Adipocyte (in vitro differentiated cells): ENCODE data around the gene TSNAXIP1.
A peak's percentile ranks its signal among the peaks of the same experiment; 100 is the strongest.

ENCODE experiments used
- DNase-seq: peaks from one replicate; pipeline ENCODE4 v3.0.0-alpha.2; 2015; ENCODE audit warnings: low read depth
- H3K27me3 ChIP-seq: replicated peaks from 2 replicates; pipeline ENCODE4 v1.7.0; 2013; ENCODE audit warnings: mild to moderate bottlenecking, low read length, moderate library complexity; ENCODE audit not compliant: control insufficient read depth, insufficient read depth
- H3K36me3 ChIP-seq: 2 replicates; pipeline ENCODE4 v1.7.0; 2013; ENCODE audit warnings: low read length, mild to moderate bottlenecking, moderate library complexity; ENCODE audit not compliant: control insufficient read depth, insufficient read depth, severe bottlenecking
- H3K4me1 ChIP-seq: 2 replicates; pipeline ENCODE4 v1.7.0; 2013; ENCODE audit warnings: mild to moderate bottlenecking, low read length, moderate library complexity; ENCODE audit not compliant: control insufficient read depth, insufficient read depth
- H3K4me3 ChIP-seq: 2 replicates; pipeline ENCODE4 v1.7.0; 2013; ENCODE audit warnings: mild to moderate bottlenecking, low read length, moderate library complexity
- H3K9ac ChIP-seq: 2 replicates; pipeline ENCODE4 v1.7.0; 2013; ENCODE audit warnings: mild to moderate bottlenecking, low read length, moderate library complexity
- H3K9me3 ChIP-seq: 2 replicates; pipeline ENCODE4 v1.7.0; 2013; ENCODE audit warnings: mild to moderate bottlenecking, low read length, moderate library complexity; ENCODE audit not compliant: control insufficient read depth

Gene TSNAXIP1

GRCh38 chr16:67865318-67865717 lies 58.6 kb downstream of the TSNAXIP1 start:
- H3K27me3 ChIP-seq: no peaks in the 10 kb centered on the region
- peak; percentile 36 for DNase-seq
- H3K4me3 ChIP-seq: no peak overlapping the region
- peaks cover 31% of the 10 kb centered on the region for H3K36me3 ChIP-seq
- H3K4me1 ChIP-seq: peaks cover 53% of the 10 kb centered on the region
- H3K9me3 ChIP-seq: no peaks in the 10 kb centered on the region
- H3K9ac ChIP-seq: no peak overlapping the region

DNA sequence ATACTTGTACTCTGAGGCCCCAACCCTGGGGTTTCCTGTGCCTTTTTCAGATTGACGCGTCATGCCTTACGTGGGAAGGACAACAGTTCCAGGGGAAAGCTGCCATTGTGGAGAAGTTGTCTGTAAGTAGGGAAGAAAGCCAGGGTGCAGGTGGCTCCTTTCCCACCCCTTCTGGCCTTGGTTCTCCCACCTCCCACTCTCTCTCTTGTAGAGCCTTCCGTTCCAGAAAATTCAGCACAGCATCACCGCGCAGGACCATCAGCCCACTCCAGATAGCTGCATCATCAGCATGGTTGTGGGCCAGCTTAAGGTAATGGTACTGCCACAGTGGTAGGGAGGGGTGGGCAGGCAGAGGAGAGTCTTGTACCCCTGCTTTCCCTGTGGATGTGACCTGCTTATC lies 61.6 kb downstream of the TSNAXIP1 start:
- no peak for DNase-seq
- H3K36me3 ChIP-seq: peaks cover 50% of the 10 kb centered on the region
- H3K9ac ChIP-seq: no peak overlapping the region

GRCh38 chr16:67869653-67870052 lies 63.0 kb downstream of the TSNAXIP1 start:
- Histone ChIP-seq H3K4me3 (no peak overlapping the region), H3K27me3 (no peaks in the 10 kb centered on the region), H3K9ac (no peak overlapping the region), H3K36me3 (peaks cover 50% of the 10 kb centered on the region), H3K4me1 (peaks cover 26% of the 10 kb centered on the region), H3K9me3 (no peaks in the 10 kb centered on the region)
- no peak for DNase-seq

More for the DNA sequence above, 61.6 kb downstream of the TSNAXIP1 start:
- H3K9me3 ChIP-seq: no peaks in the 10 kb centered on the region
- peaks cover 27% of the 10 kb centered on the region for H3K4me1 ChIP-seq
- H3K4me3 ChIP-seq: no peak overlapping the region
- no peaks in the 10 kb centered on the region for H3K27me3 ChIP-seq

DNA sequence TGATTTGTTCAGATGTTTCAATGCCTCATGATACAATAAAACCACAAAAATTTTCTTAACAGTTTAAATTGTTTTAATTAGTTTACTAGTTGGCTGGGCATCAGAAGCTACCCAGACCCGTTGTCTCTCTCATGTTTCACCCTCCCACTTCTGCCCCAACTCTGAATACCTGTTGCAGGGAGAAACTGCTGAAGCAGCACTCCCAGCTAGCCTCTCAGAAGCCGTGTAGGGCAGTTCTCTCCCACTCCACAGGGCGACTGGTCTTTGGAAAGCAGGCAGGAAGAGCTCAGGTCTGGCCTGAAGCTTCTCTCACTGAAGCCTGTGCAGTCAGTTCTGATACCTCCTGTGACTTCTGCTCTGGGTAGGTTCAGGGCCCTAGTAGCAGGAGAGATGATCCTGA lies 64.6 kb downstream of the TSNAXIP1 start:
- peaks cover 44% of the 10 kb centered on the region for H3K36me3 ChIP-seq
- DNase-seq: no peak
- H3K4me1 ChIP-seq: peaks cover 21% of the 10 kb centered on the region
- H3K27me3 ChIP-seq: no peaks in the 10 kb centered on the region
- H3K9me3 ChIP-seq: no peaks in the 10 kb centered on the region
- H3K4me3 ChIP-seq: no peak overlapping the region
- H3K9ac ChIP-seq: no peak overlapping the region

GRCh38 chr16:67872131-67872630 lies 65.5 kb downstream of the TSNAXIP1 start:
- H3K27me3 ChIP-seq: no peaks in the 10 kb centered on the region
- no peaks in the 10 kb centered on the region for H3K9me3 ChIP-seq
- H3K36me3 ChIP-seq: peaks cover 48% of the 10 kb centered on the region
- peaks cover 21% of the 10 kb centered on the region for H3K4me1 ChIP-seq
- peak overlapping the region; percentile 95 for H3K9ac ChIP-seq
- DNase-seq: no peak
- H3K4me3 ChIP-seq: peak overlapping the region; percentile 95

- DNase-seq: peak; percentile 92
- H3K36me3 ChIP-seq: peaks cover 49% of the 10 kb centered on the region
- peaks cover 21% of the 10 kb centered on the region for H3K4me1 ChIP-seq
- no peaks in the 10 kb centered on the region for H3K27me3 ChIP-seq
- no peaks in the 10 kb centered on the region for H3K9me3 ChIP-seq
- H3K9ac ChIP-seq: peak within 1 kb of the TSS; percentile 95
- H3K4me3 ChIP-seq: peak within 1 kb of the TSS; percentile 95
Observed at GRCh38 chr16:67872631-67873434, 66.1 kb downstream of the TSNAXIP1 start, which contains the start of gene EDC4. Gene EDC4 (plus strand): TSS chr16:67873052. CDS start chr16:67873262, 210 bp downstream.

DNA sequence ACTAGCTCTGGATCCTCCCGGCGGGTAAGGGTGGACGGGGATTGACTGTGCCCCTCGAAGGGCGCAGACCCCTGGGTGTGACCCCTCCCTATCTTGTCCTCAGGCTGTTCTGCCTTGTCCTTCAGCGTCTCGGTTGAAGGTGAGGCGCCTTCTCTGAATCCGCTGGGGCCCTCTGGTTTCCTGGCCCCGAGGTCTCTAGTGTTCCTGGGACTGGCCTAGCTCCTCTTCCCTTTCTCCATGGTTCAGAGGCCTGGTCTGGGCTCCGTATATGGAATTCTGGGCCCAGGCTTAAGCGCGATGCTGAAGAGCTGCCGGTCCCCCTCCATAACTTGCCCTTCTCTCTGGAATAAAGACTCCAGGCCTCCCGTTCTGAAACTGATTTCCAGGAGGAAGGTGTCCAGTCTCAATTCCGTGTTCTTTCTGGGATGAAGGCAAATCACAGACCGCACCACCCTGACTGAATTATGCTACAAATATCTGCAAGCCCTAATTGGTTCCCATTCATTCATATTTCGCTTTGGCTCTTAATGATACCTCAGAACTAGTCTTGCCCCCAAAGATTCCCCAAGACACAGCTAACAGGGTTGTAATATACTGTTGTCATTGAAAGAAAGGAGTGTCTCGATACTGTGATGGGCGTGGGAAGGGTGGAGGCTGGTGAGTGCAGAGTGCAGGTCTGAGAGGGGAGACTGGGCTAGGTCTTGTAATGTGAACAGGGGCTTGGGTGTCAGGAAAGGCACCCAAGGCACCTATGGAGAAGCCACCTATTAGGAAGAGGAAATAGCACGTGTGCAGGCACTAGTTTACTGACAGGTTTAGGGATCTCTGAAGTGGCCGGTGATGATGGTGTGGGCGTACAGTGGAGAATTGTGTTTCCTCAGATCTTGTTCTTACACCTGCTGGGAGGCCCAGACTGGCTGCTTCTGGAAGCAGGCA lies 67.0 kb downstream of the TSNAXIP1 start:
- Histone ChIP-seq H3K36me3 (peaks cover 49% of the 10 kb centered on the region), H3K9ac (peak overlapping the region; percentile 95), H3K9me3 (no peaks in the 10 kb centered on the region), H3K4me3 (peak overlapping the region; percentile 95), H3K4me1 (peaks cover 17% of the 10 kb centered on the region), H3K27me3 (no peaks in the 10 kb centered on the region)
- DNase-seq: peak; percentile 50

- DNase-seq: no peak
- Histone ChIP-seq H3K9me3 (no peaks in the 10 kb centered on the region), H3K9ac (peak overlapping the region; percentile 95), H3K4me3 (peak overlapping the region; percentile 95), H3K36me3 (peaks cover 54% of the 10 kb centered on the region), H3K27me3 (no peaks in the 10 kb centered on the region), H3K4me1 (peaks cover 16% of the 10 kb centered on the region)
Observed at GRCh38 chr16:67874372-67874771, 67.7 kb downstream of the TSNAXIP1 start.

DNA sequence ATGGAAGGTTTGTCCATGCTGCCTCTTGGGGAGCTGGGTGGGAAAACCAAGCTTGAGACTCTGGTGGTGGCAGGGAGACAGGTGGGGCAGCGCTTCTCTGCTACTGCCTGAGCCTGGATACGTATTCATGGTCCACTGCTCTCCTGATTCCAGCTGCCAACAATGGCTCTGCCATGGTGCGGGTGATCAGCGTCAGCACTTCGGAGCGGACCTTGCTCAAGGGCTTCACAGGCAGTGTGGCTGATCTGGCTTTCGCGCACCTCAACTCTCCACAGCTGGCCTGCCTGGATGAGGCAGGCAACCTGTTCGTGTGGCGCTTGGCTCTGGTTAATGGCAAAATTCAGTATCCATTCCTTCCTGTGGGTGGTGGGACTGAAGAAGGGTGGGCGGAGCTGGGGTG lies 70.4 kb downstream of the TSNAXIP1 start:
- no peak for DNase-seq
- peaks cover 16% of the 10 kb centered on the region for H3K4me1 ChIP-seq
- no peaks in the 10 kb centered on the region for H3K27me3 ChIP-seq
- peaks cover 56% of the 10 kb centered on the region for H3K36me3 ChIP-seq
- H3K9ac ChIP-seq: no peak overlapping the region
- no peaks in the 10 kb centered on the region for H3K9me3 ChIP-seq
- no peak overlapping the region for H3K4me3 ChIP-seq
